Measurements from ENCODE around the gene TPM1. TPM values are rescaled to one million over a fixed set of nuclear protein-coding genes. Genes with fewer than 3 reads are reported as not detected.

The TPM1 gene
- total and polyA plus RNA-seq, 4 donors = 64.7 to 101 (median 71.5) TPM

DNA sequence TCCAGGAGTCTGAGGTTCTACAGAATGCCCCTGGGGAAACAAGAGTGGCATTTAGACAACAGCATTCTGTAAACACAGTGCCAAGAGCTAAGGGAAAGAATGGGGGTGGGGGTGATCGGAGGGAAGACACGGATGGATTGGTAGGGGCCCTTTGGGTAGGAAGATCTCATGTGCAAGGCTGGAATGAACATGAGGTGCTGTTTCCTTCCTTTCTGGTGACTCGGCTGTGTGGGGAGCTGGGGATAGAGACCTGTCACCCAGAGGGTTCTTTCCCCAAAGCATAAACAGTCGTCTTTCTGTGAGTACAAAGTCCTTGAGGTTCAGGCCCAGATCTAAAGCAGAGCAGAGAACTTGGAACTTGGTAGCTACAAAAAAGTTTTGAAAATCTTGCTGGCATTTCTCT, 11.7 kb downstream of the TPM1 start:
- H3K9me3 ChIP-seq (ENCODE audit: control insufficient read depth in 4 of 4, low read length in 3 of 4) = no peaks in the 10 kb centered on the region
- no peak overlapping the region for H3K4me3 ChIP-seq (ENCODE audit: low read depth in 1 of 3, low read length in 3 of 3)
- peaks cover 0 to 19% (median 13%) of the 10 kb centered on the region in 4 donors for H3K36me3 ChIP-seq (ENCODE audit: control insufficient read depth in 4 of 4, insufficient read depth in 3 of 4, low read depth in 1 of 4, low read length in 3 of 4)
- H3K27ac ChIP-seq (ENCODE audit: low read depth in 1 of 2, low read length in 2 of 2) = peak overlapping the region; percentile 69 to 83
- peak overlapping the region in 1 of 2 donors; percentile 24 for H3K9ac ChIP-seq (ENCODE audit: low read depth in 1 of 2, low read length in 2 of 2)
- peaks cover 22 to 62% (median 46%) of the 10 kb centered on the region in 4 donors for H3K4me1 ChIP-seq (ENCODE audit: control insufficient read depth in 4 of 4, insufficient read depth in 4 of 4, low read length in 3 of 4)
- DNase-seq (ENCODE audit: low spot score) = no peak
- no peaks in the 10 kb centered on the region for H3K27me3 ChIP-seq (ENCODE audit: control insufficient read depth in 4 of 4, insufficient read depth in 4 of 4, low read length in 3 of 4)
- WGBS = 42% methylated on average over 4 of the region's 4 CpGs
- TF ChIP-seq GABPA (IDR thresholded peaks at IDR 0.05 in 1 of 2, conservative IDR thresholded peaks at IDR 0.05 in 1 of 2) (no peak), JUND (IDR thresholded peaks at IDR 0.05) (peak in 1 of 2 donors; percentile 12), RAD21 (IDR thresholded peaks at IDR 0.05) (no peak), YY1 (IDR thresholded peaks at IDR 0.05) (peak; percentile 6), SP1 (IDR thresholded peaks at IDR 0.05) (peak; percentile 66), RXRA (IDR thresholded peaks at IDR 0.05) (peak in 1 of 2 donors; percentile 28), TAF1 (conservative IDR thresholded peaks at IDR 0.05) (no peak), NR2F2 (IDR thresholded peaks at IDR 0.05) (no peak), EGR1 (IDR thresholded peaks at IDR 0.05; ENCODE audit: low read depth in 2 of 2) (no peak), HNF4A (conservative IDR thresholded peaks at IDR 0.05) (peak; percentile 82), FOXA2 (IDR thresholded peaks at IDR 0.05) (no peak), HNF4G (IDR thresholded peaks at IDR 0.05) (no peak), FOXA1 (IDR thresholded peaks at IDR 0.05) (no peak)
- TF ChIP-seq, protein P1, sequence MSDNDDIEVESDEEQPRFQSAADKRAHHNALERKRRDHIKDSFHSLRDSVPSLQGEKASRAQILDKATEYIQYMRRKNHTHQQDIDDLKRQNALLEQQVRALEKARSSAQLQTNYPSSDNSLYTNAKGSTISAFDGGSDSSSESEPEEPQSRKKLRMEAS (IDR thresholded peaks at IDR 0.05) = no peak
- TF ChIP-seq, protein P2, sequence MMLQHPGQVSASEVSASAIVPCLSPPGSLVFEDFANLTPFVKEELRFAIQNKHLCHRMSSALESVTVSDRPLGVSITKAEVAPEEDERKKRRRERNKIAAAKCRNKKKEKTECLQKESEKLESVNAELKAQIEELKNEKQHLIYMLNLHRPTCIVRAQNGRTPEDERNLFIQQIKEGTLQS (IDR thresholded peaks at IDR 0.05) = no peak
- TF ChIP-seq, protein P3, sequence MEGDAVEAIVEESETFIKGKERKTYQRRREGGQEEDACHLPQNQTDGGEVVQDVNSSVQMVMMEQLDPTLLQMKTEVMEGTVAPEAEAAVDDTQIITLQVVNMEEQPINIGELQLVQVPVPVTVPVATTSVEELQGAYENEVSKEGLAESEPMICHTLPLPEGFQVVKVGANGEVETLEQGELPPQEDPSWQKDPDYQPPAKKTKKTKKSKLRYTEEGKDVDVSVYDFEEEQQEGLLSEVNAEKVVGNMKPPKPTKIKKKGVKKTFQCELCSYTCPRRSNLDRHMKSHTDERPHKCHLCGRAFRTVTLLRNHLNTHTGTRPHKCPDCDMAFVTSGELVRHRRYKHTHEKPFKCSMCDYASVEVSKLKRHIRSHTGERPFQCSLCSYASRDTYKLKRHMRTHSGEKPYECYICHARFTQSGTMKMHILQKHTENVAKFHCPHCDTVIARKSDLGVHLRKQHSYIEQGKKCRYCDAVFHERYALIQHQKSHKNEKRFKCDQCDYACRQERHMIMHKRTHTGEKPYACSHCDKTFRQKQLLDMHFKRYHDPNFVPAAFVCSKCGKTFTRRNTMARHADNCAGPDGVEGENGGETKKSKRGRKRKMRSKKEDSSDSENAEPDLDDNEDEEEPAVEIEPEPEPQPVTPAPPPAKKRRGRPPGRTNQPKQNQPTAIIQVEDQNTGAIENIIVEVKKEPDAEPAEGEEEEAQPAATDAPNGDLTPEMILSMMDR (IDR thresholded peaks at IDR 0.05; ENCODE audit: low read depth, low read length, missing input control) = no peak
- TF ChIP-seq, protein P4, sequence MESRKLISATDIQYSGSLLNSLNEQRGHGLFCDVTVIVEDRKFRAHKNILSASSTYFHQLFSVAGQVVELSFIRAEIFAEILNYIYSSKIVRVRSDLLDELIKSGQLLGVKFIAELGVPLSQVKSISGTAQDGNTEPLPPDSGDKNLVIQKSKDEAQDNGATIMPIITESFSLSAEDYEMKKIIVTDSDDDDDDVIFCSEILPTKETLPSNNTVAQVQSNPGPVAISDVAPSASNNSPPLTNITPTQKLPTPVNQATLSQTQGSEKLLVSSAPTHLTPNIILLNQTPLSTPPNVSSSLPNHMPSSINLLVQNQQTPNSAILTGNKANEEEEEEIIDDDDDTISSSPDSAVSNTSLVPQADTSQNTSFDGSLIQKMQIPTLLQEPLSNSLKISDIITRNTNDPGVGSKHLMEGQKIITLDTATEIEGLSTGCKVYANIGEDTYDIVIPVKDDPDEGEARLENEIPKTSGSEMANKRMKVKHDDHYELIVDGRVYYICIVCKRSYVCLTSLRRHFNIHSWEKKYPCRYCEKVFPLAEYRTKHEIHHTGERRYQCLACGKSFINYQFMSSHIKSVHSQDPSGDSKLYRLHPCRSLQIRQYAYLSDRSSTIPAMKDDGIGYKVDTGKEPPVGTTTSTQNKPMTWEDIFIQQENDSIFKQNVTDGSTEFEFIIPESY (IDR thresholded peaks at IDR 0.05) = no peak
- TF ChIP-seq, protein P5, sequence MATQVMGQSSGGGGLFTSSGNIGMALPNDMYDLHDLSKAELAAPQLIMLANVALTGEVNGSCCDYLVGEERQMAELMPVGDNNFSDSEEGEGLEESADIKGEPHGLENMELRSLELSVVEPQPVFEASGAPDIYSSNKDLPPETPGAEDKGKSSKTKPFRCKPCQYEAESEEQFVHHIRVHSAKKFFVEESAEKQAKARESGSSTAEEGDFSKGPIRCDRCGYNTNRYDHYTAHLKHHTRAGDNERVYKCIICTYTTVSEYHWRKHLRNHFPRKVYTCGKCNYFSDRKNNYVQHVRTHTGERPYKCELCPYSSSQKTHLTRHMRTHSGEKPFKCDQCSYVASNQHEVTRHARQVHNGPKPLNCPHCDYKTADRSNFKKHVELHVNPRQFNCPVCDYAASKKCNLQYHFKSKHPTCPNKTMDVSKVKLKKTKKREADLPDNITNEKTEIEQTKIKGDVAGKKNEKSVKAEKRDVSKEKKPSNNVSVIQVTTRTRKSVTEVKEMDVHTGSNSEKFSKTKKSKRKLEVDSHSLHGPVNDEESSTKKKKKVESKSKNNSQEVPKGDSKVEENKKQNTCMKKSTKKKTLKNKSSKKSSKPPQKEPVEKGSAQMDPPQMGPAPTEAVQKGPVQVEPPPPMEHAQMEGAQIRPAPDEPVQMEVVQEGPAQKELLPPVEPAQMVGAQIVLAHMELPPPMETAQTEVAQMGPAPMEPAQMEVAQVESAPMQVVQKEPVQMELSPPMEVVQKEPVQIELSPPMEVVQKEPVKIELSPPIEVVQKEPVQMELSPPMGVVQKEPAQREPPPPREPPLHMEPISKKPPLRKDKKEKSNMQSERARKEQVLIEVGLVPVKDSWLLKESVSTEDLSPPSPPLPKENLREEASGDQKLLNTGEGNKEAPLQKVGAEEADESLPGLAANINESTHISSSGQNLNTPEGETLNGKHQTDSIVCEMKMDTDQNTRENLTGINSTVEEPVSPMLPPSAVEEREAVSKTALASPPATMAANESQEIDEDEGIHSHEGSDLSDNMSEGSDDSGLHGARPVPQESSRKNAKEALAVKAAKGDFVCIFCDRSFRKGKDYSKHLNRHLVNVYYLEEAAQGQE (IDR thresholded peaks at IDR 0.05) = peak; percentile 34

Data from liver (tissue), 9 donors.